ENCODE data around the gene KAZN.

The KAZN gene

GRCh38 chr1:14648896-14649855 is 50.7 kb downstream of the KAZN start:
- no peak for DNase-seq

DNA sequence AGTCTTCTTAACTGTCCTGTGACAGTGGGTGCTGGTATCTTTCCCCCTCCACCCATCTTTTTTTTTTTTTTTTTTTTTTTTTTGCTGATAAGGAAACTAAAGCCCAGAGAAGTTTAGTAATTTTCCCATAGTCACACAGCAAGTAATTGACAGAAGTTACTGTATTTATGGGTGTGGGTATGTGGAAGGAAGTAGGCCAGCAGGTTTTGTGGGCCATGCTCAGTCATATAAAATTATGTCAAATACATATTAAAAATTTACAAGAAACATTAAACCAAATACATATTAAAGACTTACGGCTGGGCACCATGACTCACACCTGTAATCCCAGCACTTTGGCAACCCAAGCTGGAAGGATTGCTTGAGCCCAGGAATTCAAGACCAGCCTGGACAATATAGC is 51.5 kb downstream of the KAZN start:
- no peak for DNase-seq

- no peak for DNase-seq
Observed at GRCh38 chr1:14650951-14651350, 52.5 kb downstream of the KAZN start.

DNA sequence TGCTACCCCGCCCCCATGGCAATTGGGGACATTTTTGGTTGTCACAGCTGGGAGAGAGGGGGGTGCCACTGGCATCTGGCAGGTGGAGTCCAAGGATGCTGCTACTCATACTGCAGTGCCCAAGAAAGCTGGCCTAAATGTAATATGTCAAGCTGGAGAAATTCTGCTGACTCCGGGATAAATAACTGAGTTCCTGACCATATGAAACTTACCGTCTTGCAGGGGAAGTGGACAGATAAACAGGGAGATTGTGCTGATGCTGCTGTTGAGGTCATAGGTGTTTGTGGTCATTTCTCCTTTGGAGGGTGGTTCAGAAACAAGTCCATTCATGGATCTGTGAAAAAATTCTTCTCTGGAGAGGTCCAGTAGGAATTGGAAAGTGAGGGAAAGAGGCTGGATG is 54.4 kb downstream of the KAZN start:
- DNase-seq = no peak

DNA sequence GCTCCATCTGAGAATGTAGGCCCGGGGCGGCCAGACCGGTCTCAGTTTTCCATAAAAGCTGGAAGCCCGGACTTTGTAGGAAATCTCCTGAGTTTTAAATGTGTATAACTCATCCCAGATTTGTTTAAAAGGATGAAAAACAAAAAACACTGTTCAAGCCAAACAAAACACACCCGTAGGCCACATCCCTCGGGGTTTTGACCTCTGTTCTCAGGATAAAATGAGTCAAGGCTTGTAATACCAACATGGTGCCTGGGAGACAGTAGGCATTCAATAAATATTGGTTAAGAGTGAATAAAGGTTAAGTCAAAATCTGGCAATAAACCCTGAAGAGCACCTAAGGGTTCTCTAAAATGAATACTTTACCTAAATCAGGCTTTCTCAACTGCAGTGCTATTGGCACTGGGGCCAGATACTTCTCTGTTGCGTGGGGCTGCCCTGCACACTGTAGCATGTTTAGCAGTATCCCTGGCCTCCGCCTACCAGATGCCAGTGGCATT is 55.0 kb downstream of the KAZN start:
- DNase-seq = no peak

GRCh38 chr1:14654554-14654953 is 56.1 kb downstream of the KAZN start:
- DNase-seq = no peak

GRCh38 chr1:14655385-14655784 is 56.9 kb downstream of the KAZN start:
- no peak for DNase-seq

GRCh38 chr1:14656384-14656937 is 58.0 kb downstream of the KAZN start:
- DNase-seq = no peak

GRCh38 chr1:14658642-14659041 is 60.2 kb downstream of the KAZN start:
- DNase-seq = no peak

DNA sequence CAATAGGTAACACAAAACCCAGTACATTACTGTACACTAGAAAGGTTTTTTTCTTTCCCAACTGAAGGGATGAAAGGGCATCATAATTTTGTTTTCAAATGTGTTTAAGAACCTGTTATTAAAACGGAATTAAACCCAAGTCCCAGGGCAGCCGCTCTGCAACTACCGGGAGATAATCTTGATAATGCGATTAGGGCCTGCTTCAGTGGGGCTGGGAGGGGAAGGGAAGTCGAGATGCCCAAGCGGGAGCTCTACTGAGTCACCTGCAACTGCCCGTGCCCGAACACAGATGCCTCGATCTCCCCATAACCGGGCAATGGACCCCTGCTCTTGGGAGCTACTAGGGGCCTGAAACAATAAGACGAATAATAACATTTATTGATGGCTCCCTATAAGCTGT is 61.4 kb downstream of the KAZN start:
- DNase-seq = no peak

DNA sequence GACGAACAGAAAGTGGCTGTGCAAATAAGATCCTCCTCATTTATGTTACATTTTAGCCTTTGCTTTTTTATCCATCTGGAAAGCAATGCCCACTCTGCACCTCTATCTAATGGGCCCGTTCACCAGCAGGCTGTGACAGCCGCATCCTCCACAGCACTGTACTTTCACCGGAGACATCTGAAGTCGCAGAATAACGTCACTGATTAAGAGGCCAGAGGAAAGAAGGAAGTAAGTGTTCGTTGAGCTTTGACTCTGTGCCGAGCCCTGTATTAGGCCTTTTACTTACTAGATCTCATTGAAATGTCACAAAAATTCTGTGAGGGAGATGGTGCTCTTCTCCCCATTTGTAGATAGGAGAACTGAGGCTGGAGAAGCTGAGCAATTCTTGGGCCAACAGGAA is 62.3 kb downstream of the KAZN start:
- DNase-seq = no peak

GRCh38 chr1:14661222-14661621 is 62.7 kb downstream of the KAZN start:
- DNase-seq = no peak

DNA sequence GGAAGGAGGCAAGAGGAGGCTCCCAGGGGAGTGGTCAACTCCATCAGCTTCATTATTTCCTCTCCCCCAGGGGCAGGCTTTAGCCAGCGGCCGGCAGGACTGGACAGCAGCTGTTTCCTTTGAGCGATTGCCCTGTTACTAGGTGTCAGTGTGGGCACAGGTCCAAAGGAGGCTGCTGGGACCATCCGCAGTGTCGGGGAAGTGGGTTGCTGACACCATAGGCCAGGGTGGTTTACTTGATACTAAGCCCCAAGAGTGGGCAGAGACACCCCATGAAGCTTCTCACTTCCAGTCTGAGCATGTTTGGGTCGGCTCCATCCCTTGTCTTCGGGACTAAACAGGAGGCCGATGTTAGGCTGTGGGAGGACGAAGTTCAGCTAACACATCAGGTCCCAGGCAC is 63.6 kb downstream of the KAZN start:
- DNase-seq = no peak

- no peak for DNase-seq
Observed at GRCh38 chr1:14663773-14664172, 65.3 kb downstream of the KAZN start.

GRCh38 chr1:14666373-14666772 is 67.9 kb downstream of the KAZN start:
- no peak for DNase-seq

DNA sequence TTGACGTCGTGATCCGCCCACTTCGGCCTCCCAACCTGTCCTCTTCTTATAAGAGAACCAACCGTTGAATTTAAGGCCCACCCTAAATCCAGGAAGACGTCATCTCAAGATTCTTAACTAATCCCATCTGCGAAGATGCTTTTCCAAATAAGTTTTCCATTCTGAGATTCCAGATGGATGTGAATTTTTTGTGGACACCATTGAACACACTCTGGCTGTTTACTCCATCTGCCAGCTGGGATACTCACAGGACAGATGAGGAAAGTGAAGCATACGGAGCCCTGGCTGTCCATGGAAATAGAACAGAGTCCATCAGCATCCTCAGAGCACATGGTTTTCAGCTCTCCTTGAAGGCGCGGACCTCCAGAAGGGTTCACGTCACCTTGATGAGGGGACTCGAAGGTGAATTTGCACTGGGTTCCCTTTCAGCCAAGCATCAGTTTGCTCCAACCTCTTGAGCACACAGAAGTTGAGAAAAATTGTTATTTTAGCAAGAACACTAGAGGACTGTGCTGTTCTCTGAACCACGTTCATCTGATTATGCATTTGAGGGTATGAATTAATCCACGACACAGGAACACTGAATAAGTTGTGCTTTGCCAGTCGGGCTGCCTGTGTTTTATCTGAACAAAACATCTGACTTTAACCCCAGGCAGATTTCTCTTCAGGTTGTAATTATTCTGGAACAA is 68.6 kb downstream of the KAZN start:
- DNase-seq = no peak

DNA sequence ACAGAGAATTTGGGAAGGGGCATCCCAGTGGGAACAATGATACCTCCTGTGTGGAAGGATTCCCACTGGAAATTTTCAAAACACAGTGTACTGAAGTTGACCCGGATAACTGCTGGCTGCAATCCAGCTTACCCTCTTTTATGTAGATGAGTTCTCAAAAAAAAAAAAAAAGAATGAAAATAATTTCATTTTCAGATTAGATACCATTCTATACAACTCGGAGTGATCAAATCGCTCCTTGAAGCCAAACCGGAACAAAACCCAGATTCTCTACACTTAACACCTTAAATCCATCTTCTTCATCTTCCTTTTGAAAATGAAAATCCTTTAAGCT is 69.1 kb downstream of the KAZN start:
- no peak for DNase-seq

DNA sequence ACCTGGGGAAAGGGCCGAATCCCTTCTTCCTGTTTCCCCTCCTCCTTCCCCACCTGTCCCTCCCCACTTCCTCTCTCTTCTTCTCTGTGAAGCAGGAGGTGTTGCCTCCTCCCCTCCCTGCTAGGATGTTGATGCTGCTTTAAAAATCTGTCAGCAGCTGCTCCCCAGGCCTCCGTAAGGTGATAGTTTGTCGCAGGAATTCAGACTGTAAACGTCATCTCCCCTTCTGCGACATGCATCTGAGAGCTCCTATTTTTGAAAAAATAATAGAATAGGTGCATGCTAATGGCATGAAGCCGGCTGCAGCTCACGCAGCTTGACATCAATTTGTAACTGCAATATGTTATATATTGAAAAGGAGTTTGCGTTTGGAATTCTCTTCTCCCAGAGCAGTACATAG is 70.1 kb downstream of the KAZN start:
- no peak for DNase-seq

GRCh38 chr1:14672005-14672404 is 73.5 kb downstream of the KAZN start:
- no peak for DNase-seq

DNA sequence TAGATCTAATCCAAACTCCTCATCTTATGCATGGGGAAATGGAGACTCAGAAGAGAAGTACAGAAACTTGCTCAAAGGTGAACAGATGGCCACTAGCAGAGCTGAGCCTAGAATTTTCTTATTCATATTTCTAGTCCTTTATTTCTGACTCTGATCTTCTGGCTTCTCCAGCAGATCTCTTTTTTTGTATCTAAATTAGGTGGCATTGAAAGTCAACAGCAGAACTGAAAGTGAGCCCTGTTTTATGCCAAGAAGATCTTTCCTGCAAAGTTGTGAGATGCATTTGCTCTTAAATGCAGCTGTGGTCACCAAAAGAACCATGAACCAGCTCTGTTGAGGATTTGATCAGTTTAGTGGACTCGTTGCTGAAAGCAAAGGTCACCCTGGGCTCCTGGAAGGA is 75.5 kb downstream of the KAZN start:
- no peak for DNase-seq

- DNase-seq = no peak
Observed at GRCh38 chr1:14676400-14676799, 77.9 kb downstream of the KAZN start.

GRCh38 chr1:14677292-14677971 is 78.9 kb downstream of the KAZN start:
- DNase-seq = no peak

- no peak for DNase-seq
Observed at GRCh38 chr1:14678011-14678638, 79.6 kb downstream of the KAZN start.

Data from CD4-positive, alpha-beta T cell treated with Interleukin-4 for 1 hour (primary cell).